ENCODE measurements around the gene AKAP8L. TPM values are rescaled to one million over a fixed set of nuclear protein-coding genes. Genes with fewer than 3 reads are reported as not detected.

The AKAP8L gene
- total and polyA plus RNA-seq, 9 of the 15 experiments (the other 6 are each of a cell fraction or from before 2014, with no cell fraction given) = 2.4 to 116 (median 70.7) TPM

DNA sequence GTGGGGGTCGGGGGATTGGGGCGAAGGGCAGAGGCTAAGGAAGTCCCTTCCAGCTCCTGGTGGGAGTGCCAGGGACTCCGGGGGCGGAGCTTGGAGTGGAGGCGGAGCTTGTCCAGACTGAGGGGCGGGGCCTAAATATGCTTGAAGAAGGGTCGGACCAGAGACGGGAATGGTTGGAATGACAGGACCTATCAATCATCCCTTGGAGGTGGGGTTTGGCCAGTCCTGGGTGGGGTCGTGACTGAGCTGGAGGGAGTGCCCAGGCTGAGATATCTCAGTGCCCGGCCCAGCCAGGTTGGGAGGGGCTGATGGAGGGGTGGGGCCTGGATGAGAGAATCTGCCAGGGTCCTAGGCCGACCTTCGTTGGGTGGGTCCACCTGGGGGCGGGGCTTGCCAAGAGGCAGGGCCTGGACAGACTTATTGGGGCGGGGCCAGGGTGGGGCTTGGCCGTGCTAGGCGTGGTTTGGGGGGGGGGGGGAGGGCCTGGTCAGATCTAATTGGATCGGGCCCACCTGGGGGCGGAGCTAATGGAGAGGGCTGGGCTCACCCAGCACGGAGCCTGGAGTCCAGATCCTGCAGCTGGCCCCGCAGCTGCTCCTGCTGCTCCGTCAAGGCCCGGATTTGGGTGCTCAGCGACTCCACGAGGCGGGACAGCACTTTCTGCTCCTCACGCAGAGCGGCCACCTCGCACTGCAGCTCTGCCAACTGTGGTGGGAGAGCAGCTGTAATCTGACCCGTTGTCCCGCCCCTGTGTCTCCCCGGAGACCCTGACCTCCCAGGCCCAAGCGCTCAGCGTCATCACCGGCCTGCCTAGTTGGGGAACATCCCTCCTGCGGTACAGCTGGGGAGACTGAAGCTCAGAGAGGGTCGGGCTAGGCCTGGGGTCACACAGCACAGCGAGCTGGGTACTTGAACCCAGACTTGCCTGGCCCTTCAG, 33.6 kb upstream of the AKAP8L start (continued):
- TF ChIP-seq RAD51 (IDR thresholded peaks at IDR 0.05; ENCODE audit: borderline replicate concordance, low read depth) = no peak
- TF ChIP-seq ADNP (tag; IDR thresholded peaks at IDR 0.05) = no peak
- TF ChIP-seq, protein P1, sequence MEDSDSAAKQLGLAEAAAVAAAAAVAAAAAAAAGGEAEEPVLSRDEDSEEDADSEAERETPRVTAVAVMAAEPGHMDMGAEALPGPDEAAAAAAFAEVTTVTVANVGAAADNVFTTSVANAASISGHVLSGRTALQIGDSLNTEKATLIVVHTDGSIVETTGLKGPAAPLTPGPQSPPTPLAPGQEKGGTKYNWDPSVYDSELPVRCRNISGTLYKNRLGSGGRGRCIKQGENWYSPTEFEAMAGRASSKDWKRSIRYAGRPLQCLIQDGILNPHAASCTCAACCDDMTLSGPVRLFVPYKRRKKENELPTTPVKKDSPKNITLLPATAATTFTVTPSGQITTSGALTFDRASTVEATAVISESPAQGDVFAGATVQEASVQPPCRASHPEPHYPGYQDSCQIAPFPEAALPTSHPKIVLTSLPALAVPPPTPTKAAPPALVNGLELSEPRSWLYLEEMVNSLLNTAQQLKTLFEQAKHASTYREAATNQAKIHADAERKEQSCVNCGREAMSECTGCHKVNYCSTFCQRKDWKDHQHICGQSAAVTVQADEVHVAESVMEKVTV (CRISPR knock-in tag; IDR thresholded peaks at IDR 0.05) = no peak
- TF ChIP-seq XRCC4 (IDR thresholded peaks at IDR 0.05; ENCODE audit: extremely low read depth, insufficient read depth, insufficient read length) = no peak
- no peak for TF ChIP-seq ZNF408 (CRISPR knock-in tag; IDR thresholded peaks at IDR 0.05; ENCODE audit: low read depth)
- TF ChIP-seq YY1 (IDR thresholded peaks at IDR 0.05; ENCODE audit: borderline replicate concordance in 1 of 3, control insufficient read depth in 1 of 3, extremely low read depth in 1 of 3, insufficient read depth in 3 of 3, insufficient read length in 1 of 3, insufficient replicate concordance in 2 of 3, low read depth in 1 of 3, low read length in 2 of 3) = no peak
- TF ChIP-seq SMARCB1 (IDR thresholded peaks at IDR 0.05; ENCODE audit: insufficient read length, low read depth) = no peak
- TF ChIP-seq PHB (CRISPR knock-in tag; IDR thresholded peaks at IDR 0.05) = no peak
- TF ChIP-seq, protein P2, sequence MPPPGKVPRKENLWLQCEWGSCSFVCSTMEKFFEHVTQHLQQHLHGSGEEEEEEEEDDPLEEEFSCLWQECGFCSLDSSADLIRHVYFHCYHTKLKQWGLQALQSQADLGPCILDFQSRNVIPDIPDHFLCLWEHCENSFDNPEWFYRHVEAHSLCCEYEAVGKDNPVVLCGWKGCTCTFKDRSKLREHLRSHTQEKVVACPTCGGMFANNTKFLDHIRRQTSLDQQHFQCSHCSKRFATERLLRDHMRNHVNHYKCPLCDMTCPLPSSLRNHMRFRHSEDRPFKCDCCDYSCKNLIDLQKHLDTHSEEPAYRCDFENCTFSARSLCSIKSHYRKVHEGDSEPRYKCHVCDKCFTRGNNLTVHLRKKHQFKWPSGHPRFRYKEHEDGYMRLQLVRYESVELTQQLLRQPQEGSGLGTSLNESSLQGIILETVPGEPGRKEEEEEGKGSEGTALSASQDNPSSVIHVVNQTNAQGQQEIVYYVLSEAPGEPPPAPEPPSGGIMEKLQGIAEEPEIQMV (tag; conservative IDR thresholded peaks at IDR 0.05; ENCODE audit: low read depth) = no peak
- TF ChIP-seq, protein P3, sequence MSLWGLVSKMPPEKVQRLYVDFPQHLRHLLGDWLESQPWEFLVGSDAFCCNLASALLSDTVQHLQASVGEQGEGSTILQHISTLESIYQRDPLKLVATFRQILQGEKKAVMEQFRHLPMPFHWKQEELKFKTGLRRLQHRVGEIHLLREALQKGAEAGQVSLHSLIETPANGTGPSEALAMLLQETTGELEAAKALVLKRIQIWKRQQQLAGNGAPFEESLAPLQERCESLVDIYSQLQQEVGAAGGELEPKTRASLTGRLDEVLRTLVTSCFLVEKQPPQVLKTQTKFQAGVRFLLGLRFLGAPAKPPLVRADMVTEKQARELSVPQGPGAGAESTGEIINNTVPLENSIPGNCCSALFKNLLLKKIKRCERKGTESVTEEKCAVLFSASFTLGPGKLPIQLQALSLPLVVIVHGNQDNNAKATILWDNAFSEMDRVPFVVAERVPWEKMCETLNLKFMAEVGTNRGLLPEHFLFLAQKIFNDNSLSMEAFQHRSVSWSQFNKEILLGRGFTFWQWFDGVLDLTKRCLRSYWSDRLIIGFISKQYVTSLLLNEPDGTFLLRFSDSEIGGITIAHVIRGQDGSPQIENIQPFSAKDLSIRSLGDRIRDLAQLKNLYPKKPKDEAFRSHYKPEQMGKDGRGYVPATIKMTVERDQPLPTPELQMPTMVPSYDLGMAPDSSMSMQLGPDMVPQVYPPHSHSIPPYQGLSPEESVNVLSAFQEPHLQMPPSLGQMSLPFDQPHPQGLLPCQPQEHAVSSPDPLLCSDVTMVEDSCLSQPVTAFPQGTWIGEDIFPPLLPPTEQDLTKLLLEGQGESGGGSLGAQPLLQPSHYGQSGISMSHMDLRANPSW (CRISPR knock-in tag; IDR thresholded peaks at IDR 0.05) = no peak
- TF ChIP-seq DPF2 (IDR thresholded peaks at IDR 0.05) = peak; percentile 20; the same call in 1 of the 2 replicates
- peak; percentile 93 for TF ChIP-seq ZFP36 (IDR thresholded peaks at IDR 0.05; ENCODE audit: low read depth, low read length, partially characterized antibody)
- TF ChIP-seq, protein P4, sequence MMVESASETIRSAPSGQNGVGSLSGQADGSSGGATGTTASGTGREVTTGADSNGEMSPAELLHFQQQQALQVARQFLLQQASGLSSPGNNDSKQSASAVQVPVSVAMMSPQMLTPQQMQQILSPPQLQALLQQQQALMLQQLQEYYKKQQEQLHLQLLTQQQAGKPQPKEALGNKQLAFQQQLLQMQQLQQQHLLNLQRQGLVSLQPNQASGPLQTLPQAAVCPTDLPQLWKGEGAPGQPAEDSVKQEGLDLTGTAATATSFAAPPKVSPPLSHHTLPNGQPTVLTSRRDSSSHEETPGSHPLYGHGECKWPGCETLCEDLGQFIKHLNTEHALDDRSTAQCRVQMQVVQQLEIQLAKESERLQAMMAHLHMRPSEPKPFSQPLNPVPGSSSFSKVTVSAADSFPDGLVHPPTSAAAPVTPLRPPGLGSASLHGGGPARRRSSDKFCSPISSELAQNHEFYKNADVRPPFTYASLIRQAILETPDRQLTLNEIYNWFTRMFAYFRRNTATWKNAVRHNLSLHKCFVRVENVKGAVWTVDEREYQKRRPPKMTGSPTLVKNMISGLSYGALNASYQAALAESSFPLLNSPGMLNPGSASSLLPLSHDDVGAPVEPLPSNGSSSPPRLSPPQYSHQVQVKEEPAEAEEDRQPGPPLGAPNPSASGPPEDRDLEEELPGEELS (CRISPR knock-in tag; IDR thresholded peaks at IDR 0.05; ENCODE audit: borderline replicate concordance) = no peak
- no peak for TF ChIP-seq SP2 (IDR thresholded peaks at IDR 0.05; ENCODE audit: extremely low read depth, low read depth, low read length, poor library complexity, severe bottlenecking)
